Measurements from ENCODE around the gene EVA1A. TPM values are rescaled to one million over a fixed set of nuclear protein-coding genes. Genes with fewer than 3 reads are reported as not detected.

EVA1A gene
- total and polyA plus RNA-seq, 2 experiments from 2014 or later = 4.6 to 7.9 TPM

DNA sequence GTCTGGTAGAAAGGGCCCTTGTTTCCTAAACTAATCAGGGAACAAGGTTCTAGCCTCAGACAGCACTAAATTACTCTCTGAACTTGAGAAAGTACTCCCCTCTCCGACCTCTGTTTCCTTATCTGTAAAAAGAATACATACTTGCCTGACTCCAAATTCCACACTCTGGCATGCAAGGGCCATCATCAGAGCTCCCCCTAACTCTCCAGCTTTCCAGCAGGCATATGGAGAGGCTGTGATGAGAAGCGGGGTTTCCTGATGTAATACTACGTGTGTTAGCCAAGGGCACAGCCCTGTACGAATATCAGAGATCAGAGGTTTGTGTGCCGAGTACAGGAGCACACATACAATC lies 1.8 kb upstream of the EVA1A start:
- no peaks in the 10 kb centered on the region for H4K20me1 ChIP-seq (replicated peaks; ENCODE audit: insufficient read depth)
- ATAC-seq = no peak
- no peaks in the 10 kb centered on the region for H3K79me2 ChIP-seq (replicated peaks; ENCODE audit: insufficient read depth)
- peaks cover 26% of the 10 kb centered on the region for H3K27me3 ChIP-seq (ENCODE audit: insufficient read depth)
- H3K4me1 Mint-ChIP-seq = peaks cover 32% of the 10 kb centered on the region
- H3K9me3 Mint-ChIP-seq = no peaks in the 10 kb centered on the region
- H2AFZ ChIP-seq = no peak overlapping the region
- no peaks in the 10 kb centered on the region for H3F3A ChIP-seq (replicated peaks; ENCODE audit: low read depth)
- TF ChIP-seq POLR2AphosphoS5 (IDR thresholded peaks at IDR 0.05; ENCODE audit: low read depth) = no peak
- TF ChIP-seq ZNF331 (CRISPR knock-in tag; IDR thresholded peaks at IDR 0.05; ENCODE audit: low read depth) = no peak
- TF ChIP-seq, protein P1, sequence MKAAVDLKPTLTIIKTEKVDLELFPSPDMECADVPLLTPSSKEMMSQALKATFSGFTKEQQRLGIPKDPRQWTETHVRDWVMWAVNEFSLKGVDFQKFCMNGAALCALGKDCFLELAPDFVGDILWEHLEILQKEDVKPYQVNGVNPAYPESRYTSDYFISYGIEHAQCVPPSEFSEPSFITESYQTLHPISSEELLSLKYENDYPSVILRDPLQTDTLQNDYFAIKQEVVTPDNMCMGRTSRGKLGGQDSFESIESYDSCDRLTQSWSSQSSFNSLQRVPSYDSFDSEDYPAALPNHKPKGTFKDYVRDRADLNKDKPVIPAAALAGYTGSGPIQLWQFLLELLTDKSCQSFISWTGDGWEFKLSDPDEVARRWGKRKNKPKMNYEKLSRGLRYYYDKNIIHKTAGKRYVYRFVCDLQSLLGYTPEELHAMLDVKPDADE (IDR thresholded peaks at IDR 0.05) = no peak
- TF ChIP-seq, protein P2, sequence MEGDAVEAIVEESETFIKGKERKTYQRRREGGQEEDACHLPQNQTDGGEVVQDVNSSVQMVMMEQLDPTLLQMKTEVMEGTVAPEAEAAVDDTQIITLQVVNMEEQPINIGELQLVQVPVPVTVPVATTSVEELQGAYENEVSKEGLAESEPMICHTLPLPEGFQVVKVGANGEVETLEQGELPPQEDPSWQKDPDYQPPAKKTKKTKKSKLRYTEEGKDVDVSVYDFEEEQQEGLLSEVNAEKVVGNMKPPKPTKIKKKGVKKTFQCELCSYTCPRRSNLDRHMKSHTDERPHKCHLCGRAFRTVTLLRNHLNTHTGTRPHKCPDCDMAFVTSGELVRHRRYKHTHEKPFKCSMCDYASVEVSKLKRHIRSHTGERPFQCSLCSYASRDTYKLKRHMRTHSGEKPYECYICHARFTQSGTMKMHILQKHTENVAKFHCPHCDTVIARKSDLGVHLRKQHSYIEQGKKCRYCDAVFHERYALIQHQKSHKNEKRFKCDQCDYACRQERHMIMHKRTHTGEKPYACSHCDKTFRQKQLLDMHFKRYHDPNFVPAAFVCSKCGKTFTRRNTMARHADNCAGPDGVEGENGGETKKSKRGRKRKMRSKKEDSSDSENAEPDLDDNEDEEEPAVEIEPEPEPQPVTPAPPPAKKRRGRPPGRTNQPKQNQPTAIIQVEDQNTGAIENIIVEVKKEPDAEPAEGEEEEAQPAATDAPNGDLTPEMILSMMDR (conservative IDR thresholded peaks at IDR 0.05; ENCODE audit: low read depth in 2 of 2) = no peak
- TF ChIP-seq, protein P3, sequence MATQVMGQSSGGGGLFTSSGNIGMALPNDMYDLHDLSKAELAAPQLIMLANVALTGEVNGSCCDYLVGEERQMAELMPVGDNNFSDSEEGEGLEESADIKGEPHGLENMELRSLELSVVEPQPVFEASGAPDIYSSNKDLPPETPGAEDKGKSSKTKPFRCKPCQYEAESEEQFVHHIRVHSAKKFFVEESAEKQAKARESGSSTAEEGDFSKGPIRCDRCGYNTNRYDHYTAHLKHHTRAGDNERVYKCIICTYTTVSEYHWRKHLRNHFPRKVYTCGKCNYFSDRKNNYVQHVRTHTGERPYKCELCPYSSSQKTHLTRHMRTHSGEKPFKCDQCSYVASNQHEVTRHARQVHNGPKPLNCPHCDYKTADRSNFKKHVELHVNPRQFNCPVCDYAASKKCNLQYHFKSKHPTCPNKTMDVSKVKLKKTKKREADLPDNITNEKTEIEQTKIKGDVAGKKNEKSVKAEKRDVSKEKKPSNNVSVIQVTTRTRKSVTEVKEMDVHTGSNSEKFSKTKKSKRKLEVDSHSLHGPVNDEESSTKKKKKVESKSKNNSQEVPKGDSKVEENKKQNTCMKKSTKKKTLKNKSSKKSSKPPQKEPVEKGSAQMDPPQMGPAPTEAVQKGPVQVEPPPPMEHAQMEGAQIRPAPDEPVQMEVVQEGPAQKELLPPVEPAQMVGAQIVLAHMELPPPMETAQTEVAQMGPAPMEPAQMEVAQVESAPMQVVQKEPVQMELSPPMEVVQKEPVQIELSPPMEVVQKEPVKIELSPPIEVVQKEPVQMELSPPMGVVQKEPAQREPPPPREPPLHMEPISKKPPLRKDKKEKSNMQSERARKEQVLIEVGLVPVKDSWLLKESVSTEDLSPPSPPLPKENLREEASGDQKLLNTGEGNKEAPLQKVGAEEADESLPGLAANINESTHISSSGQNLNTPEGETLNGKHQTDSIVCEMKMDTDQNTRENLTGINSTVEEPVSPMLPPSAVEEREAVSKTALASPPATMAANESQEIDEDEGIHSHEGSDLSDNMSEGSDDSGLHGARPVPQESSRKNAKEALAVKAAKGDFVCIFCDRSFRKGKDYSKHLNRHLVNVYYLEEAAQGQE (IDR thresholded peaks at IDR 0.05; ENCODE audit: unreplicated experiment) = no peak
- TF ChIP-seq STAT1 (IDR thresholded peaks at IDR 0.05; ENCODE audit: unreplicated experiment) = no peak
- no peak for TF ChIP-seq ZNF114 (CRISPR knock-in tag; IDR thresholded peaks at IDR 0.05)
- no peak for TF ChIP-seq JUNB (IDR thresholded peaks at IDR 0.05; ENCODE audit: unreplicated experiment)
- TF ChIP-seq, protein P4, sequence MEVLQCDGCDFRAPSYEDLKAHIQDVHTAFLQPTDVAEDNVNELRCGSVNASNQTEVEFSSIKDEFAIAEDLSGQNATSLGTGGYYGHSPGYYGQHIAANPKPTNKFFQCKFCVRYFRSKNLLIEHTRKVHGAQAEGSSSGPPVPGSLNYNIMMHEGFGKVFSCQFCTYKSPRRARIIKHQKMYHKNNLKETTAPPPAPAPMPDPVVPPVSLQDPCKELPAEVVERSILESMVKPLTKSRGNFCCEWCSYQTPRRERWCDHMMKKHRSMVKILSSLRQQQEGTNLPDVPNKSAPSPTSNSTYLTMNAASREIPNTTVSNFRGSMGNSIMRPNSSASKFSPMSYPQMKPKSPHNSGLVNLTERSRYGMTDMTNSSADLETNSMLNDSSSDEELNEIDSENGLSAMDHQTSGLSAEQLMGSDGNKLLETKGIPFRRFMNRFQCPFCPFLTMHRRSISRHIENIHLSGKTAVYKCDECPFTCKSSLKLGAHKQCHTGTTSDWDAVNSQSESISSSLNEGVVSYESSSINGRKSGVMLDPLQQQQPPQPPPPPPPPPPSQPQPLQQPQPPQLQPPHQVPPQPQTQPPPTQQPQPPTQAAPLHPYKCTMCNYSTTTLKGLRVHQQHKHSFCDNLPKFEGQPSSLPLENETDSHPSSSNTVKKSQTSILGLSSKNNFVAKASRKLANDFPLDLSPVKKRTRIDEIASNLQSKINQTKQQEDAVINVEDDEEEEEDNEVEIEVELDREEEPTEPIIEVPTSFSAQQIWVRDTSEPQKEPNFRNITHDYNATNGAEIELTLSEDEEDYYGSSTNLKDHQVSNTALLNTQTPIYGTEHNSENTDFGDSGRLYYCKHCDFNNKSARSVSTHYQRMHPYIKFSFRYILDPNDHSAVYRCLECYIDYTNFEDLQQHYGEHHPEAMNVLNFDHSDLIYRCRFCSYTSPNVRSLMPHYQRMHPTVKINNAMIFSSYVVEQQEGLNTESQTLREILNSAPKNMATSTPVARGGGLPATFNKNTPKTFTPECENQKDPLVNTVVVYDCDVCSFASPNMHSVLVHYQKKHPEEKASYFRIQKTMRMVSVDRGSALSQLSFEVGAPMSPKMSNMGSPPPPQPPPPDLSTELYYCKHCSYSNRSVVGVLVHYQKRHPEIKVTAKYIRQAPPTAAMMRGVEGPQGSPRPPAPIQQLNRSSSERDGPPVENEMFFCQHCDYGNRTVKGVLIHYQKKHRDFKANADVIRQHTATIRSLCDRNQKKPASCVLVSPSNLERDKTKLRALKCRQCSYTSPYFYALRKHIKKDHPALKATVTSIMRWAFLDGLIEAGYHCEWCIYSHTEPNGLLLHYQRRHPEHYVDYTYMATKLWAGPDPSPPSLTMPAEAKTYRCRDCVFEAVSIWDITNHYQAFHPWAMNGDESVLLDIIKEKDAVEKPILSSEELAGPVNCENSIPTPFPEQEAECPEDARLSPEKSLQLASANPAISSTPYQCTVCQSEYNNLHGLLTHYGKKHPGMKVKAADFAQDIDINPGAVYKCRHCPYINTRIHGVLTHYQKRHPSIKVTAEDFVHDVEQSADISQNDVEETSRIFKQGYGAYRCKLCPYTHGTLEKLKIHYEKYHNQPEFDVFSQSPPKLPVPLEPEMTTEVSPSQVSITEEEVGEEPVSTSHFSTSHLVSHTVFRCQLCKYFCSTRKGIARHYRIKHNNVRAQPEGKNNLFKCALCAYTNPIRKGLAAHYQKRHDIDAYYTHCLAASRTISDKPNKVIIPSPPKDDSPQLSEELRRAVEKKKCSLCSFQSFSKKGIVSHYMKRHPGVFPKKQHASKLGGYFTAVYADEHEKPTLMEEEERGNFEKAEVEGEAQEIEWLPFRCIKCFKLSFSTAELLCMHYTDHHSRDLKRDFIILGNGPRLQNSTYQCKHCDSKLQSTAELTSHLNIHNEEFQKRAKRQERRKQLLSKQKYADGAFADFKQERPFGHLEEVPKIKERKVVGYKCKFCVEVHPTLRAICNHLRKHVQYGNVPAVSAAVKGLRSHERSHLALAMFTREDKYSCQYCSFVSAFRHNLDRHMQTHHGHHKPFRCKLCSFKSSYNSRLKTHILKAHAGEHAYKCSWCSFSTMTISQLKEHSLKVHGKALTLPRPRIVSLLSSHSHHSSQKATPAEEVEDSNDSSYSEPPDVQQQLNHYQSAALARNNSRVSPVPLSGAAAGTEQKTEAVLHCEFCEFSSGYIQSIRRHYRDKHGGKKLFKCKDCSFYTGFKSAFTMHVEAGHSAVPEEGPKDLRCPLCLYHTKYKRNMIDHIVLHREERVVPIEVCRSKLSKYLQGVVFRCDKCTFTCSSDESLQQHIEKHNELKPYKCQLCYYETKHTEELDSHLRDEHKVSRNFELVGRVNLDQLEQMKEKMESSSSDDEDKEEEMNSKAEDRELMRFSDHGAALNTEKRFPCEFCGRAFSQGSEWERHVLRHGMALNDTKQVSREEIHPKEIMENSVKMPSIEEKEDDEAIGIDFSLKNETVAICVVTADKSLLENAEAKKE (CRISPR knock-in tag; IDR thresholded peaks at IDR 0.05) = no peak
- no peak for TF ChIP-seq EZH2 (IDR thresholded peaks at IDR 0.05; ENCODE audit: low read depth, unreplicated experiment)
- no peak for TF ChIP-seq NANOG (IDR thresholded peaks at IDR 0.05; ENCODE audit: borderline replicate concordance)
- TF ChIP-seq EZH2phosphoT487 (IDR thresholded peaks at IDR 0.05; ENCODE audit: unreplicated experiment) = no peak
- no peak overlapping the region for H3K27ac Mint-ChIP-seq
- no peak overlapping the region for H3K4me3 ChIP-seq
- H3K27ac ChIP-seq (ENCODE audit: low read depth) = no peak overlapping the region
- peaks cover 19% of the 10 kb centered on the region for H3K27me3 Mint-ChIP-seq (ENCODE audit: insufficient read depth, low read depth, poor library complexity)
- H3K4me1 ChIP-seq (ENCODE audit: insufficient read depth) = peaks cover 16% of the 10 kb centered on the region
- H3K4me3 Mint-ChIP-seq = no peak overlapping the region
- H3K4me2 ChIP-seq = no peak overlapping the region
- no peaks in the 10 kb centered on the region for H3K36me3 Mint-ChIP-seq (ENCODE audit: low read depth)
- no peaks in the 10 kb centered on the region for H3K36me3 ChIP-seq (ENCODE audit: insufficient read depth)
- no peak for DNase-seq (ENCODE audit: low spot score)
- no peaks in the 10 kb centered on the region for H3K9me2 ChIP-seq (ENCODE audit: insufficient read depth)
